ENCODE results near the gene SPATS2.

GRCh38 chr12:49440035-49440434, 72.8 kb downstream of the SPATS2 start:
- TF ChIP-seq, protein P1, sequence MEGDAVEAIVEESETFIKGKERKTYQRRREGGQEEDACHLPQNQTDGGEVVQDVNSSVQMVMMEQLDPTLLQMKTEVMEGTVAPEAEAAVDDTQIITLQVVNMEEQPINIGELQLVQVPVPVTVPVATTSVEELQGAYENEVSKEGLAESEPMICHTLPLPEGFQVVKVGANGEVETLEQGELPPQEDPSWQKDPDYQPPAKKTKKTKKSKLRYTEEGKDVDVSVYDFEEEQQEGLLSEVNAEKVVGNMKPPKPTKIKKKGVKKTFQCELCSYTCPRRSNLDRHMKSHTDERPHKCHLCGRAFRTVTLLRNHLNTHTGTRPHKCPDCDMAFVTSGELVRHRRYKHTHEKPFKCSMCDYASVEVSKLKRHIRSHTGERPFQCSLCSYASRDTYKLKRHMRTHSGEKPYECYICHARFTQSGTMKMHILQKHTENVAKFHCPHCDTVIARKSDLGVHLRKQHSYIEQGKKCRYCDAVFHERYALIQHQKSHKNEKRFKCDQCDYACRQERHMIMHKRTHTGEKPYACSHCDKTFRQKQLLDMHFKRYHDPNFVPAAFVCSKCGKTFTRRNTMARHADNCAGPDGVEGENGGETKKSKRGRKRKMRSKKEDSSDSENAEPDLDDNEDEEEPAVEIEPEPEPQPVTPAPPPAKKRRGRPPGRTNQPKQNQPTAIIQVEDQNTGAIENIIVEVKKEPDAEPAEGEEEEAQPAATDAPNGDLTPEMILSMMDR (IDR thresholded peaks at IDR 0.05): no peak
- TF ChIP-seq POLR2A (IDR thresholded peaks at IDR 0.05): no peak
- TF ChIP-seq EP300 (IDR thresholded peaks at IDR 0.05; ENCODE audit: low read depth): no peak

Measured in transverse colon (tissue), 3 donors.